SK-N-SH (cell line): ENCODE data around the gene MIOX.

Source experiments
- CTCF ChIP-seq: fragments of 200-600 bp; sonication (generic); IDR thresholded peaks from 2 replicates; pipeline ENCODE4 v1.6.1; 2017; ENCODE audit warnings: antibody characterized with exemption, mild to moderate bottlenecking, moderate library complexity
- EP300 ChIP-seq, 2 experiments: IDR thresholded peaks; 2 replicates each; pipeline versions ENCODE4 v1.4.0 to v1.6.1; 2012; ENCODE audit warnings: borderline replicate concordance in 1 of 2, low read depth in 1 of 2, low read length in 1 of 2
- PBX3 ChIP-seq: IDR thresholded peaks from 2 replicates; pipeline ENCODE4; 2012
- TEAD4 ChIP-seq: IDR thresholded peaks from 2 replicates; pipeline ENCODE4 v1.4.0; 2012; ENCODE audit warnings: mild to moderate bottlenecking, borderline replicate concordance; ENCODE audit not compliant: insufficient read depth
- YY1 ChIP-seq: IDR thresholded peaks from 2 replicates; pipeline ENCODE4 v1.4.0; 2012; ENCODE audit warnings: low read depth, mild to moderate bottlenecking

- no peak for TF ChIP-seq CTCF
- no peak for TF ChIP-seq YY1
- TF ChIP-seq PBX3: no peak
- no peak for TF ChIP-seq TEAD4
- no peak for TF ChIP-seq EP300 (IDR thresholded peaks at IDR 0.05; ENCODE audit: borderline replicate concordance in 1 of 2, low read depth in 1 of 2, low read length in 1 of 2)
These were observed 45.1 kb upstream of the MIOX start for GRCh38 chr22:50441428-50441993.
